Stimulated activated CD4-positive, alpha-beta T cell treated with anti-CD3 and anti-CD28 coated beads, Interleukin-4, amount 100 ng/mL, for 4 hours (primary cell): ENCODE data around the gene F13A1.

Source experiments
- DNase-seq, 2 experiments: peaks; one replicate each; pipeline ENCODE4 v3.0.0-alpha.2; 2020

The F13A1 gene

GRCh38 chr6:6239598-6240581 is 80.6 kb downstream of the F13A1 start:
- DNase-seq: no peak

- no peak for DNase-seq
Measured at GRCh38 chr6:6236730-6237469, 83.6 kb downstream of the F13A1 start.

GRCh38 chr6:6235786-6236185 is 84.7 kb downstream of the F13A1 start:
- DNase-seq: no peak

- DNase-seq: no peak
Measured at GRCh38 chr6:6234963-6235362, 85.5 kb downstream of the F13A1 start.

GRCh38 chr6:6230286-6230685 is 90.2 kb downstream of the F13A1 start:
- no peak for DNase-seq

GRCh38 chr6:6227896-6228295 is 92.6 kb downstream of the F13A1 start:
- DNase-seq: no peak

- no peak for DNase-seq
Measured at GRCh38 chr6:6225885-6226529, 94.5 kb downstream of the F13A1 start.

- DNase-seq: no peak
Measured at GRCh38 chr6:6224933-6225486, 95.5 kb downstream of the F13A1 start.

GRCh38 chr6:6221787-6222535 is 98.5 kb downstream of the F13A1 start:
- no peak for DNase-seq

- DNase-seq: no peak
Measured at GRCh38 chr6:6220718-6221117, 99.7 kb downstream of the F13A1 start.

GRCh38 chr6:6219716-6220115 is 100.7 kb downstream of the F13A1 start:
- DNase-seq: no peak

- no peak for DNase-seq
Measured at GRCh38 chr6:6218759-6219085, 101.7 kb downstream of the F13A1 start.

- DNase-seq: no peak
Measured at GRCh38 chr6:6217855-6218758, 102.4 kb downstream of the F13A1 start.

GRCh38 chr6:6210994-6211393 is 109.5 kb downstream of the F13A1 start:
- DNase-seq: no peak

- DNase-seq: no peak
Measured at GRCh38 chr6:6202886-6203285, 117.6 kb downstream of the F13A1 start.

GRCh38 chr6:6201200-6201599 is 119.3 kb downstream of the F13A1 start:
- no peak for DNase-seq

- DNase-seq: no peak
Measured at GRCh38 chr6:6199678-6200077, 120.8 kb downstream of the F13A1 start.

- DNase-seq: no peak
Measured at GRCh38 chr6:6196762-6197161, 123.7 kb downstream of the F13A1 start.

- no peak for DNase-seq
Measured at GRCh38 chr6:6195080-6195479, 125.4 kb downstream of the F13A1 start.

- DNase-seq: no peak
Measured at GRCh38 chr6:6193221-6193745, 127.2 kb downstream of the F13A1 start.

GRCh38 chr6:6191909-6192308 is 128.6 kb downstream of the F13A1 start:
- no peak for DNase-seq
